Measurements from ENCODE around the gene C1orf56.

Gene C1orf56

DNA sequence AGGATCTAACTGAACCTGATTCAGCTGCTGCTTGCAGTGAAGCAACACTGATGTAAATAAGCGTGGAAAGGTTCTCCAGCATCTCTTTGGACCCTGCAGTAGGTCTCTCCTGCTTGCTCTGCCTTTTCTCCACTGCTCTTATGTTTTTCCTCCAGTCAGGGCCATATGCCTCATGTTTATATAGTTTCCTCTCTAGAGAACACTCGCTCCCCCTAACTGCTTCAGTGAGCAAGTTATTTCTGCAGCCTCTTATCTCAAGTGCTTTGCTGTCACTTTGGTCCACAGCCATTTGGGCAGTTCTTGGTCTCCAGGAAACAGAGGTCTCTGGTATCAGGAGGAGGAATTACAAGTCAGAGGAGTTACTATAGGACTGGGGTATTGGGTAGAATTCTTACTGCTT, 34.0 kb upstream of the C1orf56 start:
- DNase-seq = peak; percentile 35

DNA sequence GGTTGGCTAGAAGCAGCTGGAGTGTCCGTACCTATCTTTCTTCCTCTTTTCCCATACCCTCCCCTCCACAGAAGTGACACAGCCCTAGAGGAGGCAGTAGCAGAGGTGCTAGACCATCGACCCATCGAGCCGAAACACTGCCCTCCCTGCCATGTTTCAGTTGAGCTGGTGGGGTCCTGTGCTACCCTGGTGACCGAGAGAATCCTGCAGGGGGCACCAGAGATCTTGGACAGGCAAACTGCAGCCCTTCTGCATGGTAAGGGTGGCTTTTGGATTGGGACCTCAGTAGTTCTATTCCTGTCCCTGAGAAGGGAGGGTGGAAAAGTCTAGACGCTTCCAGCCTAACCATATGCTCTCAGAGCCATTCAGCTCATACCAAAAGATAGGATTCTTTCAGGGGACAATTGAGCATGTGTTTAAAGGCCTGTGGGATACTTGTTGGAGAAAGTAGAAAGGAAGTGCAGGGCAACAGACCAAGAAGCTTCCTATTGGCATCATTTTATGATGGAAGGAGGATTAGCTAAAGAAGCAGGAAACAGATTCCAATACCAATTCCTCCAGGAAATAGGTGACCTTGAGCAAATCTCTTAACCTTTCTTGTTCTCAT, 22.9 kb upstream of the C1orf56 start:
- DNase-seq = peak; percentile 36

DNA sequence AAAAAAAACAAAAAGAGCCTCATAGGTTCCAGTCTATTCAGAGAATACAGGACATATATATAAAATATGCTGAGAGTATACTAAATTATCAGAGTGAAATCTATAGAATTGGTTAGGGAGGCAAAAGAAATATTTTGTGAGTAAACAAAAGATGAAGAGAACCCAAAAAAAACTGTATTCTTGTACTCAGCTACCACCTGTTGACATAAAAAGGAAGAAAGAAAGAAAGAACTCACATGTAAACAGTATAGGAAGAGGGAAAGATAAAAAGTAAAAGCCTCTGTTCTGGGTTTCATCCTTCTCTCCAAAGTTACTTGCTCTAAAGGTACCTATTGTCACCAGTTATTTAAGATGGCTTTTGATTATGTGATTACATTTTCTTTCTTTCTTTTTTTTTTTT, 21.1 kb upstream of the C1orf56 start:
- DNase-seq = no peak

GRCh38 chr1:151032164-151032563, 15.4 kb upstream of the C1orf56 start:
- no peak for DNase-seq

DNA sequence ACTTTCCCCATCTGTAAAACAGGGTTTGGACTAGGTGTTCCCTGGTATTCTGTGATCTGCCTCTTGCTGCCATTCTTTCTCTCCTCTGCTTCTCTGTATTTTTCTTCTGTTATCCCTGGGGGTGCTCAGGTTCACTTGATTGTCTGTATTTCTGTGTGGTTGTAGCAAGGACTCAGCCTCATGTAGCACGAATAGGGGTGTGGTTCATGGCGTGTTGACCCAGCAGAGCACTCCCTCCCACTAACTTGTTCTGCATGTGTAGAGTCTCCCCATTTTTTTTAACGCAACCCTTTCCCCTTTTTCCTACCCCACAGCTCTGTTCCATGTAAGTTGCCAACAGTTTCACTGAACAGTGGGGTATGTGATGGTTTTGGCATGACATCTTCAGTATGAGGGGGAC, 12.4 kb upstream of the C1orf56 start:
- DNase-seq = no peak

DNA sequence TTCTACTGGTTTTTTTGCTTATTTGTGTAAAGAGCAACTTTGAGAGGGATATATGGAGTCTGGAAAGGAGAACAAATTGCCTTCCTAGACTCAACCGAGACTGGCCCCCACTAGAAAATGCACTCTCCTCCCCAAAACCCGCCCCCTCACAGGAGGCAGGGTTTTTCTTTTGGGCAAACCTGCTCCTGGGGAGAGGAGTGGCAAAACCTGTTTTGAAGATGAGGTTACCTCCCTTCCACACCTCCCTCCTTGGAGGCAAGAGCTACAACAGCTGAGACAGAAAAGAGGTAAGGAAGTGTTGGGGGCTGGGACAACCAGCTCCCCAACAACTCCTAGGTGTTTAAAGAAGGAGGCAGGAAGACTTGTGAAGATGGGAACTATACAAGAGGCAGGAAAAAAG, 11.2 kb upstream of the C1orf56 start, which contains the start of gene BNIPL:
TSS of gene BNIPL (plus strand) at position 231 of the 400 bp plus-strand sequence. CDS start at position 371, 140 bp downstream.
- DNase-seq = no peak

GRCh38 chr1:151037032-151037431, 10.5 kb upstream of the C1orf56 start:
- no peak for DNase-seq

DNA sequence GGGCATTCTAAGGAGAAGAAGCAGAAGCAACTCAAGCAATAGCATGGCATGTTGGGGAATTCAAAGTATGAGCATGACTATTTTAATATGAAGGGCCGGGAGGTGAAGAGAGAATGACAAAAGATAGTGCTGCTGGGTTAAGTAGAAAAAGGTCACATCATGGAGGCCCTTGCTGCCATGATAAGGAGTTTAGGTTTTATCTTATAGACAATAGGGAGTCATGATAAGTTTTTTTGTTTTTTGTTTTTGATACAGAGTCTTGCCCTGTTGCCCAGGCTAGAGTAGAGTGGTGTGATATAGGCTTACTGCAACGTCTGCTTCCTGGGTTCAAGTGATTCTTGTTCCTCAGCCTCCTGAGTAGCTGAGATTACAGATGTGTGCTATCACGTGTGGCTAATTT, 8.0 kb upstream of the C1orf56 start:
- DNase-seq = no peak

GRCh38 chr1:151043163-151043562, 4.4 kb upstream of the C1orf56 start:
- DNase-seq = no peak

- DNase-seq = peak; percentile 90
Measured at GRCh38 chr1:151047925-151048644, 534 bp downstream of the C1orf56 start.

DNA sequence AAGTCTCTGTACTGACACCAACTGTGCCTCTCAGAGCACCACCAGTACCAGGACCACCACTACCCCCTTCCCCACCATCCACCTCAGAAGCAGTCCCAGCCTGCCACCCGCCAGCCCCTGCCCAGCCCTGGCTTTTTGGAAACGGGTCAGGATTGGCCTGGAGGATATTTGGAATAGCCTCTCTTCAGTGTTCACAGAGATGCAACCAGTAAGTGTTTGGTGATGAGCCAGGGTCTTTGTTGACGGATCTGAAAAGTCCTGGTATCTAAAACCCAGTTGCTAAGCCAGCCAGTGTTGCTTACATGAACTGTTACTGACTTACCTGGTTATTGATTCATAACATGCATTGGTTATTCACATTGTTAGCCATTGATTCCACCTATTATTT, 1.1 kb downstream of the C1orf56 start:
- no peak for DNase-seq

- DNase-seq = no peak
Measured at GRCh38 chr1:151049458-151049857, 1.9 kb downstream of the C1orf56 start.

DNA sequence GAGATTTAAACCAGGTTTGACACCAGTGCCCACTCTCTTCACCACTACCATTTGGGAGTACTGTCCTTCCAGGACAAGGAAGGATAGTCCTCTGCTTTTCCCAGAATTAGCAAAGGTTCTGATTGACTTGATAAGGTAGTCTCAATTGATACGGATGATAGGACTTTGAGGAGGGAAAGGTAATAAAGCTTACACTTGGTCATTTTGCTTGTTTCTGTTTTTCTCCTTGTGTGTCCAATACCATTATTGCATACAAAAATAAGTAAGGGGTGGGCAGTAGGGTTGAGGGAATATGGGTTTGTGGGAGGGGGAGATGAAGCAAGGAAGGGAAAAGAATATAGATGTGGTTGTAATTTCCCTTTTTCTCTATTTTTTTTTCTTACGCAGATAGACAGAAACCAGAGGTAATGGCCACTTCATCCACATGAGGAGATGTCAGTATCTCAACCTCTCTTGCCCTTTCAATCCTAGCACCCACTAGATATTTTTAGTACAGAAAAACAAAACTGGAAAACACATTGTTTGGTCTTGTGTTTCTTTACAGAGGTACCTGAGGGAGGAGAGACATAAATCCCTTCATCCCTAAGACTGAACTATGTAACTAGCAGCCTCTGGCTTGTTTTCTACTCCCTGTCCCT, 2.6 kb downstream of the C1orf56 start:
- no peak for DNase-seq

DNA sequence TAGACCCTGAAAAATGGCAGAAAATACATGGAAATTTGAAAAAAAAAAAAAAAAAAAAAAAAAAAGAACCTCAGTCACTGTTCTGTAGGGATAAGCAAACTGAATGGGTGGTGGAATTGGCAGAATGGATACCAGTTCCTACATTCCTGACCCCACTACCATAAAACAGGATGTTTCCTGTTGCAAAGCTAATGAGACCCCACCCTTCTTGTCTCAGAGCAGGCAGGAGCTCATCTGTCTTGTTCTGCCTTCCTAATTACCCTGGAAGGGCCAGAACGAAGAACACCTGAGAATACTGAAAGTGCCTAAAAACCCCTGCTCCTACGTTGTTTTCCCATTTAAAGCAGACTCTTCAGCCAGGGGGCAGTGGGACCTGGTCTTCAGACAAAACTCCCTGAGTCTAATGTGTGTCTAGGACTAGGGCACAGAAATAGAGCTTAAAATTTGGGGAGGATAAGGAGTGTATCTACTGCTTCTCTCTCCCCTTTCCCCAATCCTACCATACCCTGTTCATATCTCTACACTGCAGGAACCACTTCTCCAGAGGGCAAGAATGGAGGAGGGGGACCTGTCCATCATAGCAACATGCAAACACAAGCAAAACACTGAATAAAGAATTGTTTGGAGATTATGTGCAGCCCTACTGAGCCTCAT, 3.9 kb downstream of the C1orf56 start:
- no peak for DNase-seq

DNA sequence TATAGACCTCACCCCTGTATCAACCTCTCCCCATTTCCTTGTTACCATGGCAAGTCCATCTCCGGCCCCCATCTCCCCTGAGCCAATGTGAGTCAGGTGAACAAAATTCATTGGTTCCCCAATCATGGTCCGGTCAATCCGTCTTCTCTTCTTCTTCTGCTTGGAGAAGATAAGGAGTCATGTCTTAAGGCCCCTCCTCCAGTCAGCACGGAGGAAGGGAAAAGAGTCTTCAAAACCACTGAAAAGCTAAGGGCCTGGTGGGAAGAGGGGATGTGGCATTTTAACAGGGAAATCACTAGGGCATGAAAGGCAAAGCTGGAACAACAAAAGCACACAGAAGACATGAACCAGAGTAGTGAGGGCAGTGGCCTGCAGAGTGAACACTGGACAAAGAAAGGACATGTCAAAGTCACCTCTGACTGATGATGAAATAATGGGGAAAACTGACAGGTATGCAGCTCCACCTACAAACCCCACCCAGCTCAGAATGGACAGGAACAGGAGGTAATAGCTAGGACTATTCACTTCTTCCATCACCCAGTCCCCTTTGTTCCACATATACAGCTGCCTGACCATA, 7.5 kb downstream of the C1orf56 start:
- no peak for DNase-seq

GRCh38 chr1:151055581-151055980, 8.0 kb downstream of the C1orf56 start:
- no peak for DNase-seq

GRCh38 chr1:151056149-151056548, 8.6 kb downstream of the C1orf56 start:
- no peak for DNase-seq

GRCh38 chr1:151058692-151059091, 11.1 kb downstream of the C1orf56 start:
- DNase-seq = peak; percentile 80

GRCh38 chr1:151059109-151060006, 11.8 kb downstream of the C1orf56 start, which contains the start of gene CDC42SE1:
Gene CDC42SE1, minus strand, starts transcription at chr1:151059622. Its CDS starts 3,892 bp downstream, at chr1:151055730.
- peak; percentile 94 for DNase-seq

GRCh38 chr1:151060007-151060656, 12.6 kb downstream of the C1orf56 start, which contains the start of gene MLLT11:
Gene MLLT11, plus strand, starts transcription at chr1:151060397. Its CDS starts 6,828 bp downstream, at chr1:151067225.
- peak; percentile 85 for DNase-seq

Measured in right kidney (tissue), 1 donor.